ENCODE results near the gene OPA1.

The OPA1 gene

GRCh38 chr3:193728429-193729087 lies 135.6 kb downstream of the OPA1 start:
- Histone ChIP-seq H3K36me3 (ENCODE audit: control insufficient read depth, low read length) (no peaks in the 10 kb centered on the region), H3K4me1 (ENCODE audit: control insufficient read depth, low read length) (no peaks in the 10 kb centered on the region), H4K20me1 (ENCODE audit: control insufficient read depth, insufficient read depth, low read depth, low read length) (no peaks in the 10 kb centered on the region), H3F3A (ENCODE audit: control insufficient read depth, insufficient read depth) (no peaks in the 10 kb centered on the region), H3K9me2 (replicated peaks; ENCODE audit: control insufficient read depth, low read length) (no peaks in the 10 kb centered on the region), H3K27me3 (ENCODE audit: control insufficient read depth, low read length) (peaks cover 9% of the 10 kb centered on the region; the same call in 1 of the 2 replicates), H3K79me2 (ENCODE audit: control insufficient read depth, low read length) (no peaks in the 10 kb centered on the region), H3K9me3 (ENCODE audit: control insufficient read depth, insufficient read depth, low read length) (no peaks in the 10 kb centered on the region), H3K4me3 (ENCODE audit: low read length) (no peak overlapping the region), H3K4me2 (ENCODE audit: low read length) (no peak overlapping the region), H3K27ac (ENCODE audit: low read depth, low read length) (no peak overlapping the region)
- TF ChIP-seq CTCF (IDR thresholded peaks at IDR 0.05; ENCODE audit: low read depth, low read length, poor library complexity, severe bottlenecking): no peak
- TF ChIP-seq EZH2phosphoT487 (IDR thresholded peaks at IDR 0.05; ENCODE audit: borderline replicate concordance, low read length): no peak

GRCh38 chr3:193729088-193729465 lies 136.1 kb downstream of the OPA1 start:
- H4K20me1 ChIP-seq (ENCODE audit: control insufficient read depth, insufficient read depth, low read depth, low read length): no peaks in the 10 kb centered on the region
- H3K4me1 ChIP-seq (ENCODE audit: control insufficient read depth, low read length): no peaks in the 10 kb centered on the region
- H3F3A ChIP-seq (ENCODE audit: control insufficient read depth, insufficient read depth): no peaks in the 10 kb centered on the region
- H3K9me2 ChIP-seq (replicated peaks; ENCODE audit: control insufficient read depth, low read length): no peaks in the 10 kb centered on the region
- H3K9me3 ChIP-seq (ENCODE audit: control insufficient read depth, insufficient read depth, low read length): no peaks in the 10 kb centered on the region
- H3K79me2 ChIP-seq (ENCODE audit: control insufficient read depth, low read length): no peaks in the 10 kb centered on the region
- H3K27me3 ChIP-seq (ENCODE audit: control insufficient read depth, low read length): peaks cover 9% of the 10 kb centered on the region; the same call in 1 of the 2 replicates
- no peaks in the 10 kb centered on the region for H3K36me3 ChIP-seq (ENCODE audit: control insufficient read depth, low read length)
- no peak overlapping the region for H3K27ac ChIP-seq (ENCODE audit: low read depth, low read length)
- no peak overlapping the region for H3K4me2 ChIP-seq (ENCODE audit: low read length)
- TF ChIP-seq EZH2phosphoT487 (IDR thresholded peaks at IDR 0.05; ENCODE audit: borderline replicate concordance, low read length) (no peak), CTCF (IDR thresholded peaks at IDR 0.05; ENCODE audit: low read depth, low read length, poor library complexity, severe bottlenecking) (no peak)
- no peak overlapping the region for H3K4me3 ChIP-seq (ENCODE audit: low read length)

GRCh38 chr3:193729601-193730000 lies 136.6 kb downstream of the OPA1 start:
- no peaks in the 10 kb centered on the region for H3K9me3 ChIP-seq (ENCODE audit: control insufficient read depth, insufficient read depth, low read length)
- no peaks in the 10 kb centered on the region for H3F3A ChIP-seq (ENCODE audit: control insufficient read depth, insufficient read depth)
- H3K79me2 ChIP-seq (ENCODE audit: control insufficient read depth, low read length): no peaks in the 10 kb centered on the region
- H3K9me2 ChIP-seq (replicated peaks; ENCODE audit: control insufficient read depth, low read length): no peaks in the 10 kb centered on the region
- H3K27me3 ChIP-seq (ENCODE audit: control insufficient read depth, low read length): peaks cover 8% of the 10 kb centered on the region; the same call in 1 of the 2 replicates
- no peak overlapping the region for H3K27ac ChIP-seq (ENCODE audit: low read depth, low read length)
- no peak overlapping the region for H3K4me3 ChIP-seq (ENCODE audit: low read length)
- H4K20me1 ChIP-seq (ENCODE audit: control insufficient read depth, insufficient read depth, low read depth, low read length): no peaks in the 10 kb centered on the region
- H3K4me1 ChIP-seq (ENCODE audit: control insufficient read depth, low read length): no peaks in the 10 kb centered on the region
- H3K4me2 ChIP-seq (ENCODE audit: low read length): no peak overlapping the region
- H3K36me3 ChIP-seq (ENCODE audit: control insufficient read depth, low read length): no peaks in the 10 kb centered on the region
- TF ChIP-seq EZH2phosphoT487 (IDR thresholded peaks at IDR 0.05; ENCODE audit: borderline replicate concordance, low read length): no peak
- no peak for TF ChIP-seq CTCF (IDR thresholded peaks at IDR 0.05; ENCODE audit: low read depth, low read length, poor library complexity, severe bottlenecking)

Measured in DOHH2 (cell line).